ENCODE measurements around the gene ANXA11. TPM values are rescaled to one million over a fixed set of nuclear protein-coding genes. Genes with fewer than 3 reads are reported as not detected.
A peak's percentile ranks its signal among the peaks of the same experiment; 100 is the strongest.

ANXA11 gene
- total RNA-seq, 3 donors from 2014 or later = 252 to 424 (median 367) TPM

DNA sequence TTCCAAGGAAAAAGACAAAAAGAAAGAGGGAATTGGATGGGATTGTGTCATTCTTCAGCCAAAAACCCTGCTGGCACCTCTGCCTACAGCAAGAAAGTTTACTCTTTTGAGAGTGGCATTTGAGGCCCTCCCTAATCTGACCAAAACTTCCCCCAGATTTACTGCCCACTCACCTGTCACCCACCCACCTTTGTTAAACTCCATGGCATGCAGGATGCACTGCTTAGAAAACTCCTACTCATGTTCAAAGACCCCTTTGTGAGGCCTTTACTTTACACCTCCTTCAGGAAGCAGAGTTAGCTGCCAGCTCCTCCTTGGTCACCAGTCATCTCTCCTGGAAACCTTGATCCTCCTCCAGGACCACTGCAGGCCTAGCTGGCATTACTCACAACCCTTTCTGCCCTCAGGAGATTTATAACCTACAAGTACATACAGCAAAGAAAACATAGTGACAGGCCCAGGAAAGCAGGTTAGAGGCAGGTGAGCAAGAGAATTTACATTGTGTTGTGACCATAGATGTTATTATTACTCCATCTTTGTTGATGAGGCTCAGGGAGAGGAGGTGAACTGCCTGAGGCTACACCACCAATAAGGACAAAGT lies 83.1 kb downstream of the ANXA11 start:
- ATAC-seq = no peak
- TF ChIP-seq, protein P1, sequence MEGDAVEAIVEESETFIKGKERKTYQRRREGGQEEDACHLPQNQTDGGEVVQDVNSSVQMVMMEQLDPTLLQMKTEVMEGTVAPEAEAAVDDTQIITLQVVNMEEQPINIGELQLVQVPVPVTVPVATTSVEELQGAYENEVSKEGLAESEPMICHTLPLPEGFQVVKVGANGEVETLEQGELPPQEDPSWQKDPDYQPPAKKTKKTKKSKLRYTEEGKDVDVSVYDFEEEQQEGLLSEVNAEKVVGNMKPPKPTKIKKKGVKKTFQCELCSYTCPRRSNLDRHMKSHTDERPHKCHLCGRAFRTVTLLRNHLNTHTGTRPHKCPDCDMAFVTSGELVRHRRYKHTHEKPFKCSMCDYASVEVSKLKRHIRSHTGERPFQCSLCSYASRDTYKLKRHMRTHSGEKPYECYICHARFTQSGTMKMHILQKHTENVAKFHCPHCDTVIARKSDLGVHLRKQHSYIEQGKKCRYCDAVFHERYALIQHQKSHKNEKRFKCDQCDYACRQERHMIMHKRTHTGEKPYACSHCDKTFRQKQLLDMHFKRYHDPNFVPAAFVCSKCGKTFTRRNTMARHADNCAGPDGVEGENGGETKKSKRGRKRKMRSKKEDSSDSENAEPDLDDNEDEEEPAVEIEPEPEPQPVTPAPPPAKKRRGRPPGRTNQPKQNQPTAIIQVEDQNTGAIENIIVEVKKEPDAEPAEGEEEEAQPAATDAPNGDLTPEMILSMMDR (IDR thresholded peaks at IDR 0.05) = no peak
- intact Hi-C loops (cut with DNase I, micrococcal nuclease) = no loop called here
- Histone ChIP-seq H3K4me1 (ENCODE audit: low read depth) (no peaks in the 10 kb centered on the region), H3K9me3 (no peaks in the 10 kb centered on the region), H3K4me3 (no peak overlapping the region), H3K36me3 (ENCODE audit: low read depth) (no peaks in the 10 kb centered on the region)
- no peak for DNase-seq

DNA sequence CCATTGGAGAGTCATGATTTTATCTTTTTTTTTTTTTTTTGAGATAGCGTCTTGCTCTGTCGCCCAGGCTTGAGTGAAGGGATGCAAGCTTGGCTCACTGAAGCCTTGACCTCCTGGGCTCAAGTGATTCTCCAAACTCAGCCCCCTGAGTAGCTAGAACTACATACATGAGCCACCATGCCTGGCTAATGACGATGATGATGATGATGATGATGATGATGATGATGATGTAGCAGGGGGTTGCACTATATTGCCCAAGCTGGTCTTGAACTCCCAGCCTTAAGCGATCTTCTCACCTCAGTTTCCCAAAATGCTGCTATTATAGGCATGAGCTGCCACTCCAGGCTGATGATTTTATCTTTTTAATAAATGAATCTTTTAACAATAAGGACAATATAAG lies 86.7 kb downstream of the ANXA11 start:
- DNase-seq = no peak
- intact Hi-C loops (cut with DNase I, micrococcal nuclease) = no loop called here

DNA sequence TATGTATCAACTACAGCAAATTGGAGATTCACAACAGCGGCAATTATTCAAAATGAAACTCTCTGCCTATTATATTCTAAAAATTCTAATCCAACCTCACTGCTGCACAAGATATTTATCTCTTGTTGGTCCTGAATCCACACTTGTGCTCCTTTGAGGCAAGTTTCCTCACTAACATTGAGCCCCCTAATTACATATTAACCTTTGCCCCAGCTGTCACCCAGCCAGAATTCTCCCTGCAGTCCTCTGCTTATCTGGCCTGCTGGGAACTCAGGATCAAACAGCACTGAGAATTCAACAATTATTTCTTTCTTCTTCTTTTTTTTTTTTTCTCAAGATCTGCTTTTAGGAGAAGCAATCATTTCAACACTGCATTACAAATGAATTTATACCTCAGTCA lies 94.4 kb downstream of the ANXA11 start:
- TF ChIP-seq, protein P1 (IDR thresholded peaks at IDR 0.05) = no peak
- intact Hi-C loops (cut with DNase I, micrococcal nuclease) = no loop called here
- no peak for ATAC-seq

More for the DNA sequence above, 86.7 kb downstream of the ANXA11 start:
- no peaks in the 10 kb centered on the region for H3K4me1 ChIP-seq (ENCODE audit: low read depth)
- H3K36me3 ChIP-seq (ENCODE audit: low read depth) = no peaks in the 10 kb centered on the region
- H3K4me3 ChIP-seq = no peak overlapping the region
- no peaks in the 10 kb centered on the region for H3K9me3 ChIP-seq
- no peak for ATAC-seq
- TF ChIP-seq, protein P1 (IDR thresholded peaks at IDR 0.05) = no peak

DNA sequence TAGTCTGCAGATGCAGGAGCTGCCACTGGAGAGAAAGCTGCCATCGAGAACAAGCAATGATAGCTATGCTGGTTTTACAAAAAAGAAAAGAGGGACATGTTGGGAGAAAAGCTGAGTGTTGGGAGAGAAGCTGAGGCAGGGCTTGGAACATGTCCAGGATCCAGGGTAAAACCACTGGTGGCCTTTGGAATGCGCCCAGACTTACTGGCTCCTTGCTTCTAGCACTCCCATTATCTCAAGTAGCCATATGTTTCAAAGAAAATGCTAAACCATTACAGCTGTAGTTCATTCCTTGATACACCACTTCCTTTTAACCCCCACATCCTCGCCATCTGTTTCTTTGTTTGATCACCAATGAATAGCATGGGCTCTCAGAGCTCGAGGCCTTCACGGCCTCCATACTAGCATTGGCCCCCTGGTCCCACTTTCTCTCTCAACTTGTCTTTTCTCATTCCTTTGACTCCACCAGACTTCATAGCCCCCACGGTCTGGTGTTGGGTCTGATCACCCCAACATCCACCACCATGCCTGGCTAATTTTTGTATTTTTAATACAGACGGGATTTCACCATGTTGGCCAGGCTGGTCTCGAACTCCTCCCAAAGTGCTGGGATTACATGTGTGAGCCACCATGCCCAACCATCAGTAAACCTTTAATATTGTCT lies 96.6 kb downstream of the ANXA11 start:
- no peak overlapping the region for H3K4me3 ChIP-seq
- no peaks in the 10 kb centered on the region for H3K4me1 ChIP-seq (ENCODE audit: low read depth)
- TF ChIP-seq, protein P1 (IDR thresholded peaks at IDR 0.05) = no peak
- no peaks in the 10 kb centered on the region for H3K36me3 ChIP-seq (ENCODE audit: low read depth)
- DNase-seq (no peak), ATAC-seq (no peak)
- peaks cover 19% of the 10 kb centered on the region for H3K9me3 ChIP-seq
- intact Hi-C loops (cut with DNase I, micrococcal nuclease) = no loop called here

More for the DNA sequence above, 94.4 kb downstream of the ANXA11 start:
- H3K4me1 ChIP-seq (ENCODE audit: low read depth) = no peaks in the 10 kb centered on the region
- DNase-seq = no peak
- H3K9me3 ChIP-seq = peaks cover 19% of the 10 kb centered on the region
- H3K36me3 ChIP-seq (ENCODE audit: low read depth) = no peaks in the 10 kb centered on the region
- no peak overlapping the region for H3K4me3 ChIP-seq

DNA sequence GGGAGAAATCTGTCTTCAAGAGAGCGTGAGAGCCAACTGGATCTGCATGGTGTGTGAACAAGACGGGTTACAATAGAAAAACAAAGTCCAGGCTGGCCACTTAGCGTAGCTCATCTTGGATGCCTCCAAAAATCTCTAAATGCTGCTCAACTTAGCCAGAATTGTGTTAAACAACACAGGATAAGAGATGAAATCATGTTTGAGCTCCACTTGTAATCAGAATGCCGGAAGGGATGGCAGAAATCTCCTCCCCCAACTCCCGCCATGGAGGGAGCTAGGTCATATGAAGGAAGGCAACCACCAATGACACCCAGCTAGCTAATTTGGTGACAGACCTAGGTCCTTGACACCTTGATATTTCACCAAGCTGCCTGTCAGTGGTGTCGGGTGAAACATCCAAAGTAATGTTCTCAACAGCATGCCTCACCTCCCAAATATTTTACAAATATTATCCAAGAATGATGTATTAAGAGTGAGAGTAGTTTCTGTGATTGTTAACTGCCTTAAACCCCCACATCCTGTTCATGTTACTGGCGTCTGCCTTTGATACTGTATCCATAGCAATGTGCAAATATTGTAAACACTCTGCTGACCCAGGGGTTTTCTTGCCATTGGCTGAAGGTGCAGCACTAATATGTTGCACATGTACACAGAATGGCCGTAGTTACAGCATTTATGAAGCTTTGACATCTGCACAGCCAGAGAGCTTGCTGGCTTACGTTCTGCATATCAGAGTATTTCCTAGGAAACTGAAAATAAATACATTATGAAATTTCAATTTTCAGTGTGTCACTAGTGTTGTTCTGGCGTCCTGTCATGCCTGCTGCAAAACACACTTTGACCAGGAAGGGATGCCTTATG lies 101.0 kb downstream of the ANXA11 start:
- ATAC-seq = peak; percentile 84
- no peaks in the 10 kb centered on the region for H3K4me1 ChIP-seq (ENCODE audit: low read depth)
- H3K4me3 ChIP-seq = no peak overlapping the region
- peaks cover 16% of the 10 kb centered on the region for H3K9me3 ChIP-seq
- DNase-seq = no peak
- H3K36me3 ChIP-seq (ENCODE audit: low read depth) = no peaks in the 10 kb centered on the region
- intact Hi-C loops (cut with DNase I, micrococcal nuclease) = no loop called here
- TF ChIP-seq, protein P1 (IDR thresholded peaks at IDR 0.05) = no peak

Other genes starting within 250 kb of the ANXA11 start
- gene TMEM254, start 126.9 kb downstream of the ANXA11 start, total RNA-seq = 10 to 100 TPM; 17.2 to 34.5 (median 26.9) TPM
- 10 to 100 TPM in 2 of 3 donors, 1 to 10 TPM in 1; 3.2 to 15.1 (median 11.8) TPM for gene PLAC9, start 72.8 kb downstream of the ANXA11 start, total RNA-seq
- under 1 TPM in 1 of 3 donors, not detected in 2; 0.89 TPM for gene MAT1A, start 84.1 kb upstream of the ANXA11 start, total RNA-seq
- not detected for gene DYDC1, start 151.2 kb upstream of the ANXA11 start, total RNA-seq
- gene DYDC2, start 151.2 kb upstream of the ANXA11 start, total RNA-seq = not detected
- 100 to 1,000 TPM in 1 of 3 donors, 10 to 100 TPM in 2; 95.2 to 123 (median 95.8) TPM for gene PRXL2A, start 203.0 kb upstream of the ANXA11 start, total RNA-seq
- gene TSPAN14, start 248.8 kb upstream of the ANXA11 start, total RNA-seq = 10 to 100 TPM; 75.5 to 96.5 (median 81.0) TPM

All from mucosa of descending colon (tissue), 3 donors.